SIG-M5 treated with dmso at 0.1 percent for 504 hours (cell line): ENCODE results near the gene RNF141.

Experiments
- DNase-seq: peaks from one replicate; lab custom pipeline; 2025; ENCODE audit not compliant: unreplicated experiment; lab: John Stamatoyannopoulos, UW

The RNF141 gene

DNA sequence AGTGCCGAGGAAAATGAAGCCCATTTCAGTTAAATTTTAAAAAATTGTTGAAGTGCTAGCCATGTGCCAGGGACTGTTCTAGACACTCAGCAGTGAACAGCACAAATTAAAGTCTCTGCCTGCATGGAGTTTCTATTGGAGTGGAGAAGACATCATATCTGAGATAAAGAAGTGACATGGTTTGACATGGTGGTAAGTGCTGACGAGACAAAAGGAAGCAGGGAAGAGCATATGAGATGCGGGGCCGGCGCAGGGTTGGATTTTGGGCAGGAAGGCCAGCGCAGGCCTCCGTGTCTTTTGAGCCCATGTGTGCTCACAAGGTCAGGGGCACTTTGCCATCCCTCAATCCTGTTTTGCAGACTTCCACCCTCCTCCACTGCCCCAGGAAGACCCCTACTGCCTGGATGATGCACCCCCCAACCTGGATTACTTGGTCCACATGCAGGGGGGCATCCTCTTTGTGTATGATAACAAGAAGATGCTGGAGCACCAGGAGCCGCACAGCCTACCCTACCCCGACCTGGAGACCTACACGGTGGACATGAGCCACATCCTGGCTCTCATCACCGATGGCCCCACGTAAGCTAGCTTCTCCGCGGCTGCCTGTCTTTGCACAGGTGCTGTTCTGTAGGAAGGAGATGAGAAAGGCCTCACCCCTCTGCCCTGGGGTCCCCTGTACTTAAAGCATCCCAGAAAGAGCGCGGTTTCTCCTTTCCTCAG, 56.4 kb downstream of the RNF141 start:
- no peak for DNase-seq

- DNase-seq: no peak
Observed at GRCh38 chr11:10483584-10483983, 57.4 kb downstream of the RNF141 start.

GRCh38 chr11:10483174-10483573, 57.8 kb downstream of the RNF141 start:
- DNase-seq: no peak

DNA sequence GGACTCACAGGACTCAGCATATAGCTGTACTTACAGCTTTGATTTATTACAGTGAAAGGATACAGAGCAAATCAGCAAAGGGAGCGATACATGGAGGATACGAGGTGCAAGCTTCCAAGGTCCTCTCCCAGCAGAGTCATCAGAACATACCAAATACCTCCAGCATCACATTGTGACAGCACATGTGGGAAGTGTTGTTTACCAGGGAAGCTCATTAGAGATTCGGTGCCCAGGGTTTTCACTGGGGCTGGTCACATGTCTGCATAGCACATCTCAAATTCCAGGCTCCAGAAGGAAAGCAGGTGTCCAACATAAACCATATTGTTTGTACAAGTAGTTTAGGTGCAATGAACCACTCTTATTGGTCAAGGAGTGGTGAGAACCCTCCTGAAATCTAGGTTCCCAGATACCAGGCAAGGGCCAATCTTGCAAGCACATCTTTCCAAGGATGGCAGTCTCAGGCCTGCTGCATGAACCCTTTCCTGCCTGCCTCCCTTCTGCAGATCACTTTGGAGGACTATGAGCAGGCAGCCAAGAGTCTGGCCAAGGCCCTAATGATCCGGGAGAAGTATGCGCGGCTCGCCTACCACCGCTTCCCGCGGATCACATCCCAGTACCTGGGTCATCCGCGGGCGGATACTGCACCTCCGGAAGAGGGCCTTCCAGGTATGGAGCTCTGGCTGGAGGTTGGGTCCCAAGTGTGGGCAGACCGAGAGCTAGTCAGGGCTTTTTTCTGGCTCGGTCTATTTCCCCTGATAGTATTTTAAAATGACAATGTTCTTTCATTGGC, 59.2 kb downstream of the RNF141 start:
- no peak for DNase-seq

GRCh38 chr11:10480760-10481159, 60.2 kb downstream of the RNF141 start:
- DNase-seq: no peak

GRCh38 chr11:10480026-10480425, 61.0 kb downstream of the RNF141 start:
- no peak for DNase-seq

DNA sequence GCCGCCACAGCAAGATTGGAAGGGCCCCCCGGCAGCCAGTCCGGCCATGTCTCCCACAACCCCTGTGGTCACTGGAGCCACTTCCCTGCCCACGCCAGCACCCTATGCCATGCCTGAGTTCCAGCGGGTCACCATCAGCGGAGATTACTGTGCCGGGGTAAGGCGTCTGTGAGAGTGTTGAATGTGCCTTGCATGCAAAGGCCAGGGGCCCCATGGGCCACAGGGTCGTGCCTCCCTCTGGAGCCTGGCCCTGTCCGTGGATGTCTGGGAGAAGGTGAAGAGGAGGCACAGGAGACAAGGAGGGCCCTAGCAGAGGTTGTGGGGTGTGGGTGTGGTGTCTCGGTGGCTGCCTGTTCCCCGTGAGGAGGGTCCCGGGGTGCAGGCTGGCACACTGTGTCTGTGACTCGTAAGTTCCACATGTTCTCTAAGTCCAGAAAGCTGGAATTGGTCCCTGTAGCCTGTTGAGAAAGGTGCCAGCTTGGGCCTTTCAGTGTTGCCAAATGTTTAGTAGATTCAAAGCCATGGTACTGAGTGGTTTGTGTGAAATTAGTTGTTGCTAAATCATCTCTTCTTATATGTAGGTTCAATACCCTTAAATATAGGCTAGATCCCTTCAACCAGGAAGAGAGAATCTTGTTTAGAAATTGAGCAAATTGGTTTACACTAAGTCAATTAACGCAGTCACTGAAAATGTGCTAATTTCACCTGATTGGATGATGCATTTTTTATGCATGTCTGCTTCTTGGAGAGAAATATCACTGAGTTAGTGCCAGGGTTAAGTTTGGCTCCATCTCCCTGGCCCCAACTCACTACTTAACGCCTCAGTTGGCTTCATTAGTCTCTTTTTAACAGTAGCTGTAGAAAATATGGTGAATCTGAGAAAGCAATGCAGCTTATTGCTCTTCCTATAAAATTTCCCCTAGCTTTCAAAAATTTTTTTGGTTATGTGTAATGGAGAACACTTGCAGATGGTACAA, 62.1 kb downstream of the RNF141 start:
- no peak for DNase-seq

- no peak for DNase-seq
Observed at GRCh38 chr11:10478066-10478465, 62.9 kb downstream of the RNF141 start.

DNA sequence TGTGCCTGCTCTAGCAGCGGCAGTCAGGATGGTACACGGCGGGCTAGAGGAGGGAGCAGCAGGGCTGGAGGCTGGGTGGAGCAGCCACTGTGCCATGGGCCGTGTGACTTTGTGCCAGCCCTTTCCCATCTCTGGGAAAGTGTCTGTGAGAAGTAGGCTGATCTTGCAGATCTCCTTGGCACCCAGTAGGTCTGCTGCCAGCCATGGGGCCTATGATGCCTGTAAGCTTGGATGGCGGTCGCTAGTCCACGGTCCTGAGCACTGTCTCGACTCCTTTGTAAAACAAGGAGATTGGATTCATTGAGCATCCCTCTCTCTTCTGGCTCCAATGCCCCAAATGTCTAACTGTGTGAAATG, 63.3 kb downstream of the RNF141 start:
- DNase-seq: no peak

DNA sequence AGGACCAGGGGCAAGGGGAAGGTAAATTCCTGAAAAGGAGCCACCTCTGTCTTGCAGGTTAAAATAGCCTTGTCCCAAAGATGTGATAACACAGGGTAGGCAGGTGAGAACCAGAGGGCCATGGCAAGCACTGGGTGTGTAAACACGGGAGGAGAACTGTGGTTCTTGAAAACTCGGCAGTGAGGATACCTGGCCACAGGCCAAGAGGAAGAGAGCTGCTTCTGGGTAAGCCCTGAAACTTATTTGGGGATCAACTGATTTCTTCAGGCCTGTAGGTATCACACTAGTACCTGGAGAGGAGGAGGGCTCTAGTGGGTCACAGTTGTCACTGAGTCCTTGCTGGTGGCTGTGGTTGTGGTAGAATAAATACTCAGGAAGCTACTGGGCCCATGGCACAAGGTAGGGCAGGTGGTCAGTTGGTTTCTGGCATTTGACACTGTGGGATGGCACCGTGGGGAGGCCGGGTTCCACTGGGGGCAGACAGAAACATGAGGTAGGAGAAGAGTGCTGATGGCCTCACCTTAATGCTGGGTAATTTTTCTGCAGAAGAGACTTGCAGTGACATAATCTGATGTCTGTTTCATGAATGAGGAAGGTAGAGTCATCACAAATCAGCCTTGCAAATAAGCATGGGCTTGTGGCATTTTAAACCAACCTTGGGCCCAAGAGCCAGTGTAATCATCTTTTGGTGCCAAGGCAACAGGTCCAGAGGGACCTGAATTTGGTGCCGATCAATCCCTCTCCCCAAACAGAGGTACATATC, 63.9 kb downstream of the RNF141 start:
- no peak for DNase-seq

- DNase-seq: no peak
Observed at GRCh38 chr11:10476342-10476741, 64.6 kb downstream of the RNF141 start.

- no peak for DNase-seq
Observed at GRCh38 chr11:10474551-10474950, 66.4 kb downstream of the RNF141 start.

DNA sequence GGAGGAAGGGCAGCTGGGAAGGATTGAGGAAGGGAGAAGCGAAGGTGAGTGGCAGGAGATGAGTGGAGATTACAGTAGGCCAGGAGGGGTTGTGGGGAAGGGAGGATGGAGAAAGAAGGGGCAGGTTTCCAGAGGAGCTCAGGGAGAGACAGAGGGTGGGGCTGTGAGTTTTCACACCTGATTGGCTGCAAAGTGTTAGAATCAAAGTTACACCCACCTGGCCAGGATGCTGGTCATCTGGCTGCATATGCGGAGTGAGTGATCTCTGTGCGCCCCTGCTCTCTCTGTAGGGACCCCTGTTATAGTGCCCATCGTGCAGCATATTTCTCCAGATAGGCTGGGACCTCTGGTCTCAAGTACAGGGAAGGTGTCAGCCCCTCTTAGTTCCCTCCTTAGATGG, 67.6 kb downstream of the RNF141 start:
- no peak for DNase-seq

DNA sequence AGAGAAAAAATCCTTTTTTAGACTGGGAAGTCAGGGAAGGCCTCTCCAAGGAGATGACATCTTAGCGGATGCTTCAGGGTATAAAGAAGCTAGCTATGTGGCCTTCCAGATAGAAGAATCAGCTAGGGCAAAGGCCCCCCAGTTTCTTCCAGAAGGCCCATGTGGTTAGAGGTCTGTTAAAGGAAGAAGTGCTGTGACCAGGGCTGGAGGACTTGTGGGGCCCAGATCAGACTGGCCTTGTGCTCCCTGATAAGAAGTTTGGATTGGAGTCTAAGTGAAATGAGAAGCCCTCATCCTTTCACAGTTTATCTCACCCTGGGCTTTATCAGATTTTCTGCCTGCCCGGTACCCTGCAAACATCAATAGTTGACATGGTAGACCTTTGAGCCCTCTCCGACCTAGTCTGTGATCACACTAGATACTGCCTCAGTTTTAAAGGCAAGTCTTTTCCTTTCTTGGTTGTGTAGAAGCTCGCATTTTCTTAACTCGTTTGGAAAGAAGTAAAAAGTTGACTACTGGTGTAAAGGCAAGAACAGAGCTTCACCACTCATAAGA, 78.2 kb downstream of the RNF141 start:
- no peak for DNase-seq
